SIG-M5 treated with dmso at 0.1 percent for 504 hours (cell line): ENCODE measurements around the gene ALCAM.

Experiments used
- DNase-seq: peaks from one replicate; lab custom pipeline; 2025; ENCODE audit not compliant: unreplicated experiment; lab: John Stamatoyannopoulos, UW

Gene ALCAM

GRCh38 chr3:105615814-105616213 lies 249.1 kb downstream of the ALCAM start:
- no peak for DNase-seq

GRCh38 chr3:105616374-105617121 lies 249.8 kb downstream of the ALCAM start:
- no peak for DNase-seq

- DNase-seq, result no peak
Measured at GRCh38 chr3:105618556-105618955, 251.8 kb downstream of the ALCAM start.

- DNase-seq, result no peak
Measured at GRCh38 chr3:105619651-105620050, 252.9 kb downstream of the ALCAM start.

- no peak for DNase-seq
Measured at GRCh38 chr3:105620236-105620635, 253.5 kb downstream of the ALCAM start.

GRCh38 chr3:105622169-105622568 lies 255.5 kb downstream of the ALCAM start:
- no peak for DNase-seq
